ENCODE measurements around the gene KRTAP10-3. TPM values are rescaled to one million over a fixed set of nuclear protein-coding genes. Genes with fewer than 3 reads are reported as not detected.

Gene KRTAP10-3
- total RNA-seq, 1 experiment from 2014 or later, result not detected

Other genes with a start within 250 kb of the KRTAP10-3 start
- 5.9 and 9.8 TPM in 2 replicates for gene CFAP410, start 219.4 kb downstream of the KRTAP10-3 start, total RNA-seq (2014; rRNA removed; shearing (Covaris generic))
- 6.7 and 10.4 TPM in 2 replicates for gene TRPM2, start 205.2 kb downstream of the KRTAP10-3 start, total RNA-seq (2014; rRNA removed; shearing (Covaris generic))
- gene LRRC3, start 103.3 kb downstream of the KRTAP10-3 start, total RNA-seq (2014; rRNA removed; shearing (Covaris generic)), result 1.6 and 1.9 TPM in 2 replicates
- gene KRTAP10-1, start 18.6 kb downstream of the KRTAP10-3 start, total RNA-seq (2014; rRNA removed; shearing (Covaris generic)), result not detected in 2 replicates
- gene KRTAP10-2, start 7.3 kb downstream of the KRTAP10-3 start, total RNA-seq (2014; rRNA removed; shearing (Covaris generic)), result not detected in 2 replicates
- not detected in 2 replicates for gene KRTAP10-4, start 14.9 kb upstream of the KRTAP10-3 start, total RNA-seq (2014; rRNA removed; shearing (Covaris generic))
- not detected in 2 replicates for gene KRTAP10-5, start 21.8 kb upstream of the KRTAP10-3 start, total RNA-seq (2014; rRNA removed; shearing (Covaris generic))
- gene KRTAP10-6, start 33.7 kb upstream of the KRTAP10-3 start, total RNA-seq (2014; rRNA removed; shearing (Covaris generic)), result not detected in 2 replicates
- not detected in 2 replicates for gene KRTAP10-7, start 41.8 kb upstream of the KRTAP10-3 start, total RNA-seq (2014; rRNA removed; shearing (Covaris generic))
- gene KRTAP10-8, start 53.3 kb upstream of the KRTAP10-3 start, total RNA-seq (2014; rRNA removed; shearing (Covaris generic)), result not detected in 2 replicates
- not detected in 2 replicates for gene KRTAP10-9, start 68.3 kb upstream of the KRTAP10-3 start, total RNA-seq (2014; rRNA removed; shearing (Covaris generic))
- not detected in 2 replicates for gene KRTAP10-10, start 78.6 kb upstream of the KRTAP10-3 start, total RNA-seq (2014; rRNA removed; shearing (Covaris generic))
- not detected in 2 replicates for gene KRTAP10-11, start 87.6 kb upstream of the KRTAP10-3 start, total RNA-seq (2014; rRNA removed; shearing (Covaris generic))
- not detected in 2 replicates for gene KRTAP12-4, start 95.9 kb upstream of the KRTAP10-3 start, total RNA-seq (2014; rRNA removed; shearing (Covaris generic))
- gene KRTAP12-3, start 99.1 kb upstream of the KRTAP10-3 start, total RNA-seq (2014; rRNA removed; shearing (Covaris generic)), result not detected in 2 replicates
- gene KRTAP12-2, start 108.1 kb upstream of the KRTAP10-3 start, total RNA-seq (2014; rRNA removed; shearing (Covaris generic)), result not detected in 2 replicates
- not detected in 2 replicates for gene KRTAP12-1, start 123.4 kb upstream of the KRTAP10-3 start, total RNA-seq (2014; rRNA removed; shearing (Covaris generic))
- not detected in 2 replicates for gene KRTAP10-12, start 138.4 kb upstream of the KRTAP10-3 start, total RNA-seq (2014; rRNA removed; shearing (Covaris generic))
- gene TSPEAR, start 152.8 kb upstream of the KRTAP10-3 start, total RNA-seq (2014; rRNA removed; shearing (Covaris generic)), result not detected in 2 replicates
- 40.2 and 40.7 TPM in 2 replicates for gene UBE2G2, start 243.0 kb upstream of the KRTAP10-3 start, total RNA-seq (2014; rRNA removed; shearing (Covaris generic))

All from RPMI7951 (cell line).